ENCODE results near the gene RUFY4.

RUFY4 gene

DNA sequence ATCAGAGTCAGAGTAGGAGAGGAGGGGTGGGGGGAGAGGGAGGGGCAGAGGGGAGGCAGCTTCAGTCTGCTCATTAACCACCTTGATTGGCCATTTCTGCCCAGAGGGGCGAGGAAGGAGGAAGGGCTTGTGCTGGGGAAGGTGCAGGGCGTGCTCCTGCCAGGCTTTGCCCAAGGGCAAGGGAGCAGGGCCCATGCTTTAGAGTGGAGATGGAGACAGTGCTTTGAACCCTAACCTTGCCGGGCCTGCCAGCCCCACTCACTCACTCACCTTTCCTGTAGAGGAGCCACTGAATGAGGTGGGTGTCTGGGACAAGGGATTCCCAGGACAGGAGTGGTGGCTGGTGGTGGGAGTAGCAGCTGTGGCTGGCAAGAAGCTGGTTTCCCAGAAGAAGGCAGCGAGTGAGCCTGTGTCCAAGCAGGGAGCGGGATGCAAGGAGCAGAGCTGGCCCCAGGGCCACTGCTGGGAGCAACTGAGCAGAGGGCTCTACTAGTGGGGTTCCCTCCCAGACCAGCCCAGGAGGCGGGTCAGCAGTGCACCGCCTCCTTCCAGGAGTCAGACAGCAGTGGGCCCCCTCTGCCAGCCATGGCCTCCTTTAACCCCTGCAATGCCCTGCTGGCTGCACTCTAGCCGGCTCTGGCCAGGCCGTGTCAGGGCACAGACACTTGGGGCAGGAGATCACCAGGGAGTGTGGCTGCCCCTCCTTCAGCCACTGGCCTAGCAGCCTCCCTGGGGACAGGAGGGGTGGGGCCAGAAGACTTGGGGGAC lies 3.6 kb upstream of the RUFY4 start:
- no peak for TF ChIP-seq Cebpa-rat (IDR thresholded peaks at IDR 0.05)
- no peaks in the 10 kb centered on the region for H3K9me3 ChIP-seq (replicated peaks in 1 of 11)
- H3K36me3 ChIP-seq = no peaks in the 10 kb centered on the region
- peak overlapping the region in 4 of 11 experiments; percentile 11 to 51 (median 42); a peak in 7 of 22 replicates for H3K4me2 ChIP-seq
- H3K27me3 ChIP-seq = no peaks in the 10 kb centered on the region
- no peak overlapping the region for H3K4me3 ChIP-seq
- no peaks in the 10 kb centered on the region for H4K20me1 ChIP-seq
- peaks cover 20 to 63% (median 38%) of the 10 kb centered on the region in 10 experiments for H3K4me1 ChIP-seq
- H3K9ac ChIP-seq = no peak overlapping the region
- no peak overlapping the region; a peak in 1 of 22 replicates for H3K27ac ChIP-seq

DNA sequence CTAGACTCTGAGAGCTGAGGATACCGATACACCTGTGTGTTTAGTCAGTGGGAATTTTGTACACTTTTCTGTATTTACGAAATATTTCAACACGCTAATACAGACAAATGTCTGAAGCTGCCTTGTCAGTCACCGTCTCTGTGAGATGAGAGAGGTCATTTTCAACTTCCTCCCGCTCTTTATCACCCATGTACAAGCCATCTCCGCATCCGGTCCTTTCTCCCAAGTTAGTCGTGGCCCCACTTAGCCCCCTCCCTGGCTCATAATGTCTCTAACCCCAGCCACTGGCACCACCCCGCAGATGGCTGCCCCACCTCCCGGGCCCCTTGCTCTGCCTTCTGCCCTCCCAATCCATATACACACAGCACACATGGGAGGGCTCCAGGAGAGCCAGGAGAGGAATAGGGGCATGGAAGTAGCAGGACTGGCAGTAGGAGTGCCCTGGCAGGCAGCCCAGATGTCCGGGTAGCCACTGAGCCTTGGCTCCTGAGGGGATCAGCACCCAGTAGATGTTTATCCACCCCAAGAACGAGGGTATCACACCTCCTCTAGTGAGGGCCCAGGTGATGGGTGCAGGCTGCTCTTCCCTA lies 2.0 kb upstream of the RUFY4 start:
- Histone ChIP-seq H3K4me3 (no peak overlapping the region), H3K4me2 (peak overlapping the region; percentile 39 to 71 (median 48)), H3K27ac (peak overlapping the region in 1 of 11 experiments; percentile 35; a peak in 1 of 22 replicates), H3K9ac (peak overlapping the region in 3 of 11 experiments; percentile 15 to 32 (median 28); a peak in 2 of 22 replicates), H3K27me3 (no peaks in the 10 kb centered on the region), H3K4me1 (peaks cover 20 to 63% (median 38%) of the 10 kb centered on the region in 10 experiments), H3K36me3 (no peaks in the 10 kb centered on the region), H3K9me3 (replicated peaks in 1 of 11) (no peaks in the 10 kb centered on the region), H4K20me1 (no peaks in the 10 kb centered on the region)
- no peak for TF ChIP-seq Cebpa-rat (IDR thresholded peaks at IDR 0.05)

DNA sequence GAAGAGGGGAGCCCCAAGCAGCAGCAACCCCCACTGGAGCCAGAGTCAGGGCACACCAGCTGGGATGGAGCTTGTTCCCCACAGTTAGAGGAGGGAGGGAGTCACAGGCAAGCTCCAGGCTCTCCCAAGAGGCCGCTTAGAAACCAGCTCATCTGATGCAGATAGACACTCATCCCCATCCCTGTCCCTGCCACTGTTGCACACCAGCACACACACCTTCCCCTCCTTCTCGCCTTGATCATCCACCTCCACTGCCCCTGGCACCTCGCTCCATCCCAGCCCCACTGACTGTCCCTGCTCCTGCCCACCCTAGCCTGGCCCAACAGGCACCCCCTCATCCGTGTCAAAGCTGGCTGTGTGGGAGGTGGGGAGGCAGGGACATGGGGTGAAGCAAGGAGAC lies 1.5 kb upstream of the RUFY4 start:
- Histone ChIP-seq H4K20me1 (no peaks in the 10 kb centered on the region), H3K27me3 (no peaks in the 10 kb centered on the region), H3K27ac (peak overlapping the region in 1 of 11 experiments; percentile 35; a peak in 1 of 22 replicates), H3K9ac (peak overlapping the region in 2 of 11 experiments; percentile 15 to 28; a peak in 2 of 22 replicates), H3K36me3 (no peaks in the 10 kb centered on the region), H3K4me3 (no peak overlapping the region), H3K4me2 (peak overlapping the region; percentile 39 to 71 (median 48); a peak in 20 of 22 replicates), H3K4me1 (peaks cover 20 to 62% (median 38%) of the 10 kb centered on the region in 10 experiments), H3K9me3 (replicated peaks in 1 of 11) (no peaks in the 10 kb centered on the region)
- no peak for TF ChIP-seq Cebpa-rat (IDR thresholded peaks at IDR 0.05)

DNA sequence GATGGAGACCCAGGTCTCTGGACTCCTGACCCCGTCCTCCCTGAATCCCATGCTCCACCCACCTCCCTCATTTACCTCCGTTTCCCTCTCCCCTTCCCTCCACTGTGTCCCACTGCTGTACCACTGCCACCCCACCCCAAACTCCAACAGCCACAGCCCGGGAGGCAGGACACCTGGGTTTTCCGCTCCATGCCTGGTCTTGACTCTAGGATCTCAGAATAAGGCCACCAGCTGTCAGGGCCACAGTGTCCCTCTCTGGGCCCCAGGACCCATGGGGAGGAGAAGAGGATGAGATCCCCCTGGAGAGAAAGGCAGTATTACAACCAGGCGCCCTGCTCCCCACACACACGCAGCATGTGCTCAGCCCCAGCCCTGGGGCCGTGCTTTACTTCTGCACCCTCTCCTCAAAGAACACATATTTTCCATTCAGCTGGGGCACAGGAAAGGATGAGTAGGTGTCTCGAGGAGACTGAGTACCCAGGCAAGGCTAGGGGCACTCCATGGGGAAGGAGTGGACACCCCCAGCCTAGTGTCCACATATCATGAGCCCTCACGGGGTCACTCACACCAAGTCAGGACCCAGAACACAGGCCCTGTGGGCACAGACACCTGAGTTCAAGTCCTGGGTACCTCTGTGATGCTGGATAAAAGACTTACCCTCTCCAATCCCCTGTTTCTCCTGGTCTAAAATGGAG lies 700 bp downstream of the RUFY4 start:
- Histone ChIP-seq H3K4me1 (peaks cover 10 to 40% (median 22%) of the 10 kb centered on the region in 10 experiments), H4K20me1 (no peaks in the 10 kb centered on the region), H3K4me3 (no peak overlapping the region), H3K27ac (no peak overlapping the region), H3K9ac (no peak overlapping the region), H3K36me3 (no peaks in the 10 kb centered on the region), H3K4me2 (no peak overlapping the region), H3K27me3 (no peaks in the 10 kb centered on the region), H3K9me3 (replicated peaks in 1 of 11) (no peaks in the 10 kb centered on the region)
- TF ChIP-seq Cebpa-rat (IDR thresholded peaks at IDR 0.05) = no peak

DNA sequence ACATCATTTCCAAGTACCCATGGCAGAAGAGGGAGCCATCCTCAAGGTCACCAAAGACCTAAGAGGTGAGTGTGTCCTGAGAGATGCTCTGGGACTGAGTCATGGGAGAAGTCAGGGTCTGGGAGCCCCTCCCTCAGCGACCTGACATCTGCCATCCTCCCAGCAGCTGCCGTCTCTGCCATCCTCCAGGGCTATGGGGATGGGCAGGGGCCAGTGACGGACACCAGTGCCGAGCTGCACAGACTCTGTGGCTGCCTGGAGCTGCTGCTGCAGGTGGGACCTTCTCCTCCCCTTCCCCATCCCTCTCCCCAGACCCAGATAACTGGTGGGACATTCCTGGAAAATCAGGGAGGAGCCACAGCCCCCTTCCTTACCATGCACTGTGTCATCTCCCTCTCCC lies 1.5 kb downstream of the RUFY4 start:
- H3K27ac ChIP-seq = no peak overlapping the region
- no peak overlapping the region for H3K4me2 ChIP-seq
- H3K36me3 ChIP-seq = no peaks in the 10 kb centered on the region
- no peak for TF ChIP-seq Cebpa-rat (IDR thresholded peaks at IDR 0.05)
- no peak overlapping the region for H3K9ac ChIP-seq
- no peak overlapping the region for H3K4me3 ChIP-seq
- H3K4me1 ChIP-seq = peaks cover 10 to 33% (median 20%) of the 10 kb centered on the region in 10 experiments
- no peaks in the 10 kb centered on the region for H4K20me1 ChIP-seq
- no peaks in the 10 kb centered on the region for H3K9me3 ChIP-seq (replicated peaks in 1 of 11)
- no peaks in the 10 kb centered on the region for H3K27me3 ChIP-seq

DNA sequence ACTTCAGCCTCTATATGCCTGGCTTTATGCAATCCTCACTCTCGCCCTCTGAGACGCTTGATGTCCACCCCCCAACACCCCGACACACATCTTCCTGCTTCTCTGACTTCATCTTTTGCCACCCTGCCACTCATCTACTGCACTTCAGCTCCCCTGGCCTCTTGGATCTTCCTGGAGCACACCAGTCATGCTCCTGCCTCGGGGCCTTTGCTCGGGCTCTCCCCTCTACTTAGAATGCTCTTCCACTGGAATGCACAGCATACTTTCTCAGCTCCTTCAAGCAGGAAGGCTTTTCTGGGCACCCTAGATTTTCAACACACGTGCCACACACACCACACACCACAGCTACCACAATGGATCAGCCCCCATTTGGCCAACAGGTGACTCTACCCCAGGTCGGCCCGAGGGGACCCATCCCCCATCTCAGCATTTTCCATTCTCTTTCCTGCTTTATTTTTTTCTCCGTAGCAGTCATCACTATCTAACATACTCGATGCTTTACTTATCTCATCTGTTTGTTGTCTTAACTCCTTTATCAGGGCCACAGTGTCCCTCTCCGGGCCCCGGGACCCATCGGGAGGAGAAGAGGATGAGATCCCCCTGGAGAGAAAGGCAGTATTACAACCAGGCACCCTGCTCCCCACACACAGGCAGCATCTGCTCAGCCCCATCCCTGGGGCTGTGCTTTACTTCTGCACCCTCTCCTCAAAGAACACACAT lies 2.3 kb downstream of the RUFY4 start:
- H3K27ac ChIP-seq = no peak overlapping the region
- H3K4me2 ChIP-seq = no peak overlapping the region
- no peaks in the 10 kb centered on the region for H3K9me3 ChIP-seq (replicated peaks in 1 of 11)
- peaks cover 10 to 28% (median 19%) of the 10 kb centered on the region in 10 experiments for H3K4me1 ChIP-seq
- H3K9ac ChIP-seq = no peak overlapping the region
- TF ChIP-seq Cebpa-rat (IDR thresholded peaks at IDR 0.05) = no peak
- no peaks in the 10 kb centered on the region for H4K20me1 ChIP-seq
- no peaks in the 10 kb centered on the region for H3K36me3 ChIP-seq
- H3K27me3 ChIP-seq = no peaks in the 10 kb centered on the region
- no peak overlapping the region for H3K4me3 ChIP-seq

DNA sequence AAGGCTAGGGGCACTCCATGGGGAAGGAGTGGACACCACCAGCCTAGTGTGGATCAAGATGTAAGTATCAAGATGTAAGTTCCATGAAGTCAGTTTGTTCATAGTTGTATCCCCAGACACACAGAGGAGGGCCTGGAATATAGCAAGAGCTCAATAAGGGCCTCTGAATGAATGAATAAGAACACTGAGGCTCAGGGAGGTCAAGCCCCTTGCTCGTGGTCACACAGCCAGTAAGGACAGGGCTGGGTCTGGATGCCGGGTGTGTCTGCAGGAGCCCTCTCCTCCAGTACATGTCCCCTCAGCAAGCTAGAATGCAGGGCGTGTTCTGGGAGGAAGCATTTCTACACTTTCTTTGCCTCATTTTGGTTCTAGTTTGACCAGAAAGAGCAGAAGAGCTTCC lies 2.9 kb downstream of the RUFY4 start:
- Histone ChIP-seq H3K4me3 (no peak overlapping the region), H3K4me1 (peaks cover 7 to 21% (median 16%) of the 10 kb centered on the region in 10 experiments), H4K20me1 (no peaks in the 10 kb centered on the region), H3K27me3 (no peaks in the 10 kb centered on the region), H3K36me3 (no peaks in the 10 kb centered on the region), H3K9me3 (replicated peaks in 1 of 11) (no peaks in the 10 kb centered on the region), H3K4me2 (no peak overlapping the region), H3K27ac (no peak overlapping the region), H3K9ac (no peak overlapping the region)
- TF ChIP-seq Cebpa-rat (IDR thresholded peaks at IDR 0.05) = no peak

DNA sequence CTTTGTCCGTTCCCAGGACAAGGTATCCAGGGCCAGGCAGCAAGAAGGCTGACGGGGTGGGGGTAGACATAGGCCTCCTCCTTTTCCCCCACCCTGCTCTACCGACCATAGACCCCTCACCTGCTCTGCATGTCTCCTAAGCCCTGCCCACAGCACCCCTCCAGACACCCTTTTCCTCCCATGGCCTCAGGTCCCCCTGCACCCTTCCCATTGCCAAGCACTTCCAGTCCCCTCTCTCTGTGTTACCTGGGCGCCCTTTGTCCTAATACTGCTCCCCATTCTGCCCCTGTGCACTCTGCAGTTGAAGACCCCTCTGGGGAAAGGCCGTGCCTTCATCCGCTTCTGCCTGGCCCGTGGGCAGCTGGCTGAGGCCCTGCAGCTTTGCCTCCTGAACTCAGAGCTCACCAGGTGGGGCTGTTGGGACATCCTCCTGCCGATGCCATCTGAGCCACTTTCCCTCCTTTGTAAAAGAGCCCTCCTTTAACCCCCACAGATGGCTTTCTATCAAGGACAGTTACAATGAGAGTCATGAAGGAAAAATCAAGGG lies 3.5 kb downstream of the RUFY4 start:
- H4K20me1 ChIP-seq = no peaks in the 10 kb centered on the region
- no peak overlapping the region for H3K9ac ChIP-seq
- no peaks in the 10 kb centered on the region for H3K36me3 ChIP-seq
- H3K9me3 ChIP-seq (replicated peaks in 1 of 11) = no peaks in the 10 kb centered on the region
- H3K27me3 ChIP-seq = no peaks in the 10 kb centered on the region
- TF ChIP-seq Cebpa-rat (IDR thresholded peaks at IDR 0.05) = no peak
- H3K4me3 ChIP-seq = no peak overlapping the region
- H3K4me2 ChIP-seq = no peak overlapping the region
- peaks cover 1 to 16% (median 10%) of the 10 kb centered on the region in 10 experiments; a peak in 19 of 20 replicates for H3K4me1 ChIP-seq
- no peak overlapping the region for H3K27ac ChIP-seq
